GM19463 (cell line): ENCODE measurements around the gene NKAIN1.
"Not testable (repeated sequence)": the region's sequence is repeated elsewhere in the genome, so short reads cannot be mapped to it uniquely, and the experiment has no call there.

Source experiments
- ATAC-seq: cut with Tn5 transposase; IDR thresholded peaks from one replicate; pipeline ENCODE4 v1.9.1; 2021; ENCODE audit warnings: mild to moderate bottlenecking, moderate library complexity; ENCODE audit not compliant: unreplicated experiment

The NKAIN1 gene

DNA sequence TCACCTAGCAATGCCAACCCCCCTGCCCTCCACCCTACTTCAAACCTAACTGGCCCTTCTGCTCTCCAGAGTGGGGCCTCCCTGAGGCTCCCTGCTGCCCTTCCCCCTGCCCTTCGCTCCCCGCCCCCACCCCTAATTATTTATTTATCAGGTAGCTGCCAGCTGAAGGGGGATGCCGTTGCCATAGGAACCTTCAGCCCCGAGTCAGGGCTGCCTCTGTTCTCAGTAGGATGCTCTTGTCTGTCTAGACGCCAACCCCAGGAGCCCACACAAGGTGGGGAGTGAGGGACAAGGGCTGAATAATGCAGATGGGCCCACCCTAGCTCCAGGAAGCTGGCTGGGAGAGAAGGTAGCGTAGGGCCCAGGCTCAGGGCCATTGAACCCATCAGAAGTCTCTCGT, 41.1 kb downstream of the NKAIN1 start:
- ATAC-seq, result no peak

DNA sequence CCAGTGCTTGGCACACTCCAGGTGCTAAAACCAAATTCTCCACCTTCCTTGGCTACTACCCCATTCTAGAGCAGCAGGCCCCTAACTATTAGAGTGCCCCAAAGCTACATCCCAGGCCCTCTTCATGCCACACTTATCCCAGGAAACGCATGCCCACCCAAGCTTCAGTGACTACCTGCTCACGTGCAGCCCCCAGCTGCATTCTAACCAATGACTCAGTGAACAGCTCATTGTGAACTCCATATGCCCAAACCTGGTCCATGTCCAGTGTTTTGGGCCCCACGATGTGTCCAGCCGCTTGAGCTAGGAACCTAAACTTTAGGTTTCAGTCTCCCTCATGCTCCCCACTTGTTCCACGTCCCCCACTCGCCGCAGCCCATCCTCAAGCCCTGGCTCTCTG, 41.5 kb downstream of the NKAIN1 start:
- no peak for ATAC-seq

DNA sequence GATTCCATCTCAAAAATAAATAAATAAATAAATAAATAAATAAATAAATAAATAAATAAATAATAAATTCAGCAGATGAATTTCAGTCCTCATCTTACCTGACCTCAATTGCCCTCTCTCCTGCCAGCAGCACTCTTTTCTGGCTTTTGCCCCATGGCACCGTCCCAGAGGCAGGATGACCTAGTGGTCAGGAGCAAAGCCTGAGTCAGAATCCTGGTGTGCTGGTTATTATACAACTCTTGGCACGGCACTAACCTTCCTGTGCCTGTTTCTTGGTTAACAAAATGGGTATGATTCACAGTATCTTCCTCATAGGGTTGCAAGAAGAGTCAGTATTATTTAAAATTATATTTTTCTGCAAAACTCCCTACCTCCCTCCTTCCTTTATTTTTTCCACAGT, 43.0 kb downstream of the NKAIN1 start:
- ATAC-seq, result no peak

DNA sequence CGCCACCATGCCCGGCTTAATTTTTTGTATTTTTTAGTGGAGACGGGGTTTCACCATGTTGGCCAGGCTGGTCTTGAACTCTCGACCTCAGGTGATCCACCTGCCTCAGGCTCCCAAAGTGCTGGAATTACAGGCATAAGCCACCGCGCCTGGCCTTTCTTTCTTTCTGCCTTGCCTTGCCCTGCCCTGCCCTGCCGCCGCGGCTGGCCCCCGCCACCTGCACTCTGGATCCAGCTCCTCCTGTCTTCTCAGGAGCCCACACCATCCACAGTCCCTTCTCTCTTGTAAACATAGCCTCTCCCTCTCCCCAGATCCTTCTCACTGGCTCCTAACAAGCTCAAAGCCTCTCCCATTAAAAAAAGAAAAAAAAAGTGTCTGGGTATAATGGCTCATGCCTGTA, 44.4 kb downstream of the NKAIN1 start:
- ATAC-seq, result not testable (repeated sequence)

DNA sequence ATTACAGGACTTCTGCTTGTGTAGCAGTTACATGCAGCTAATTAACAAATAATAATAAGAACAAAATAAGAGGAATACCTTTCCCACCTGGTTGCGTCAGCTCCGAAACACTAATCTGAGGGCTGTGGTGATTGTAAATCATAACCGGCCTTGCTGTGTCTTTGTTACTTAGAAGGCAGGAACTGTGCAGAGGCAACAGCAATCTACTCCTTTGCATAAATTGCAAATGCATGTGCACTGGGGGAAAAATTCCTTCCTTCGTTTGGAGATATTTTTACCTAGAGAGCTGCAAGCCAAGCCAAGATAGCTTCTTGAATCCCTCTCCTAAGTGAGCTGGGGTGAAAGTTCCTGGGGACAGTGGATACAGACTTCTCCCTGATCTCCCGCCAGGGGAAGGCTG, 46.0 kb downstream of the NKAIN1 start:
- no peak for ATAC-seq

DNA sequence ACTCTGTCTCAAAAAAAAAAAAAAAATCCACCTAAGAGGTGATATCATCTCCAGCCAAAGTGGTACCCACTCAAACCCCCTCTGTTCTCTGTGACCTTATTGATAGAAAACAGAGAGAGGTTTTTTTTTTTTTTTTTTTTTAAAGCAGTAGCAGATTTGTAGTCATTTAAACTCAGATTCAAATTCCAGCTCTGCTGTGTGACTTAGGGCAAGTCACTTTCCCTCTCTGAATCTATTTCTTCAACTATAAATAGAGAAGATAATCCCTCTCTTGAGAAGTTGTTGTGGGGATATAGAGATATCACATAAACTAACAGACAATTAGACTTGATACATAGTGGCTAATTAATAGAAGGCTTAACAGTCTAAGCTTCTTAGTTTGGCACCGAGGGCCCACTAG, 48.4 kb downstream of the NKAIN1 start:
- no peak for ATAC-seq

DNA sequence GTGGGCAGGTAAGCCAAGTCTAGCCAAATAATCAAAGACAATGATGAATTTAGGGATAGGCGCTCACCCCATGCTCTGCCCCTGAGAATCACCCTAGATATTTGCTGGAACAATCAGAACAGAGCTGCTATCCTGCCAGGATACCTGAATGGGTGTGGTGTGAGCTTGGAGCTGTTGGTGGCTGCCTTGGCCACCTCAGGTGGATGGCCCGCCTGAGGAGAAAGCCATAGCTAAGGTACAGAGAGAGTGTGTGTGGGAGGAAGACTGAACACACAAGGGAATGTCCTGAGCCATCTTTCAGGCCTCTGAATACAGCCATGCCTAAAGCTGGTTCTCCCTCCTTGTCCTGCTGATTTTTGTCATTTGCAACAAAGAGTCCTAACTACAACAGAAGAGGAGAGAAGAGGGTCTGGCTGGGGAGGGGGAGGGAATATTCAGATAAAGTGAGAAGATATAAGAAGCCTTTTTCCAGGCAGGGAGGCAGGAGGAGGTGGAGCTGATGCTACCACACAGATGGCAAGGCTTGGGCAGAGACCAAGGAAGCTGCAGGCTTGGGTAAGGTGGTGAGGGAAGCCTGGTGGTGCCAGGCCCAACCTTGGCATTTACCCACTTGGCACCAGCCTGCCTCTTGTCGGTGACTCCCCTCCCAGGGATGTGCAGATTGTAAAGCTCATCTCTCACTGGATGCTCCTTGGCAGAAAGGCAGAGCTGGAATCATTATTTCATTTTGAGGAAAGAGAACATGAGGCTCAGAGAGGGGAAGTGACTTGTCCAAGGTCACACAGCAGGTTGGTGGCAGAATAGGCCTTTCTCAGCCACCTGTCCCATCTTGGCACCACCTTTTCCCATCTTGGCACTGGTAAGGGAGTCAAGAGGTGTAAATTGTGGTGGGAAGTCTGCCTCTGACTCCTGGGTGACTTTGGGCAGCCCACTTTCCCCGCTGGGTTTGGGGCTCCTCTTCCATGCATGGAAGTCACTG, 49.7 kb downstream of the NKAIN1 start:
- ATAC-seq, result no peak

DNA sequence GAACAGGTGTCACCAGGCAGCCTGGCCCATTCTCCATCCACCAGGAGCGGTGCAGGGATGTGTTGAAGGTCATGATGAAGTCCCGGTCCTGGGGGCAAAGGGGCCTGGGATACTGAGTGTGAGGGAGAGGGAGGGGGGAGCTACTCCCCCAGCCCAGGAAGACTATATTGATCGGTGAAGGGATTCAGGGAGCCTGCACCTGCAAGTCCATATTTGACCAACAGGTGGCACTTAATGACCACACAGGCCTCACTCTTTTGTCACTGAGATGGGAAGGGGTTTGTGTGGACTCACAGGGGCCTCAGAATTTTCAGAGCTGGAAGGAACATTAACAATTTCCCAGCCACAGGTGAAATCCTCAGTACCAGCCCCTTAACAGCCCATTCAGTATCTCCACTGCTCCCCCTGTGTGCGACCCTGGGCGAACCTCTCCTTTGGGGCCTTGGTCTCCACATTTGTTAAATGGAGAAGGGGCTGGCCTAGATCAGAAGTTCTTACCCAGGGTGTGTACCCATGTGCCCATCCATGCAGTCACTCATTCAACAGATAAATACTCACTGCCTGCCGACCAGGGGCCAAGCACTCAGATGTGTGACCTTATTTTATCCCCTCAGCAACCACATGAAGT, 55.6 kb downstream of the NKAIN1 start:
- no peak for ATAC-seq

DNA sequence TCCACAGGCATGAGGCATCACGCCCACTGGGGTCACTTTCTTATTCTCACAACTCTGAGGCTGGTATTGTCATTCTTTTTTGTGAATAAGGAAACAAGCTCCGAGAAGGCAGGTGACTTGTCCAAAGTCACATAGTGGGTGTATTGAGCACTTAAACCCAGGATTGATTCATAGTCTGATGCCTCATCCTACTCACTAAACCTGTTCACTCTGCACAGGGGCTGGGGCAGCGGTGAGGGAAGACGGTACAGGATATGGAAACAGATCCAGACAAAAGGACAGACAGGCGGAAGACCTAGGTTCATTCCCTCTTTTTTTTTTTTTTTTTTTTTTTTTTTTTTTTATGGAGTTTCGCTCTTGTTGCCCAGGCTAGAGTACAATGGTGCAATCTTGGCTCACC, 56.6 kb downstream of the NKAIN1 start:
- ATAC-seq, result no peak

DNA sequence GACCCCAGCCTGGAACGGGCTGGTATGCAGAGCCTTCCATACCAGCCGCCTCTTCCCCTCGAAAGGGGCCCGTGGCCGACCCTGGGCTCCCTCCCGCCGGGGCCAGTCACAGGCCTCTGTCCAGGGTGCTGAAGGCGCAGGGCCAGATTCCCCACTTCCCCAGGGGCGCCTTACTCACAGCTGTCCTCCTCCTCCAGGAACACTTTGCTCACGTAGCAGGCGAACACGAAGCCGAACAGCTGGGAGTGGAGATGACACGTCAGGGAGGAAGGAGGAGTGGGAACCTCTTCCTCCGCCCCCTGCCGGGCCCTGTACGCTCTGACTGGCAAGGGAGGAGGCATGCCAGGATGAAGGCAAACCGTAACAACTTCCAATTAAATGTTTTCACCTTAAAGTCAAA, 57.3 kb downstream of the NKAIN1 start:
- no peak for ATAC-seq

DNA sequence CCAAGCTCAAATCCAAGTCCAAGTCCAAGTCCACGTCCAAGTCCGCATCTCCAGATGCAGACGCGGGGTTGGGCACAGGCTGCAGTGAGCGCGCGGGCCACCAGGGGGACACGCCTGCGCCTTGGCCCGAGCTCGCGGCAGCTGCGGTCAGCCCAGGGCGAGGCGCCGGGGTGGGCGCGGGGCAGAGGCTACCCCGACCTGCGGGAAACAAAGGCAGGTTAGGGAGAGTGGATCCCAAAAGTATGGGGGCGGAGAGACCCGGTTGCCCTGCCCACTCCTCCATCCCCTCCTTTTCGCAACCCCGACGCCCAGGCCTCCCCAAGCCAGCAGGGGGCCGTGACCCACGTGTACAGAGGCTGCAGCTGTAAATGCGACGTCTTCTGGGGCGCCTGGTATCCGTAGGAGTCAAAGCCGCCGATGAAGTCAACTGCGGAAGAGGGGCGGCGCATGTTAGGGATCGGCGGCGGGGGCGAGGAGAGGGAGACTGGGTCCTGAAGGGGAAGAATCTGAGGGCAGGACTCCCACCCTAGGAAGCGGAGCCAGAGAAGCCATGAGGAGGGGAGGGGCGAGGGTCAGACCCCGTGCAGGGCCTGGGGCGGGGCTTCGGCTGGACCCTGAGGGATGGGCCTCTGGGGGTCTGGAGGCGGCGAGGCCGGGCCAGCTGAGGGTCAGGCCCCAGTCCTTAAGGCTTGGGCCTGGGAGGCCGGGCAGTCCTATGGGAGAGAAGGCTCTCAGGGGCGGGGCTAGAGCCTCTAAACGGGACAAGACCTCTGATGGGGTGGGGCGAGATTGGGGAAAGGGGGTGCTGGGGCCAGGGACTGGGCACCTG, 58.0 kb downstream of the NKAIN1 start:
- no peak for ATAC-seq

DNA sequence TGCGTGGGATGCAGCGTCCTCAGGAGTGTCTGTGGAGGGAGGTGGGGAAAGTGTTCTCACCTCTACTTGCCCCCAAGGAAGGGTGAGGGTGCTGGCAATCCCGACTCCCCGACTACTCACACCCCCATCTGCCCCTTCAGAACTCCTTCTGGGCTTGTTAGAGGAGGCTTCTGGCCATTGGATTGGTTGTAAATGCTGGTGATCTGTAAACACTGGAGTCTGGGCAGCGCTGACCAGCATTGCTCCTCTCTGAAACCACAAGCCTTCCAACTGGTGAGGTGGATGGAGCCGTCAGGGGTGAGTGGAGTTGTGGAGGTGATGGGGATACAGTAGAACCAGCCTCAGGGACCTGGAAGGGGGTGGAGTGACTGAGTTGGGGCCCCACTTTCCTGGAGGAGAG, 59.3 kb downstream of the NKAIN1 start:
- no peak for ATAC-seq

DNA sequence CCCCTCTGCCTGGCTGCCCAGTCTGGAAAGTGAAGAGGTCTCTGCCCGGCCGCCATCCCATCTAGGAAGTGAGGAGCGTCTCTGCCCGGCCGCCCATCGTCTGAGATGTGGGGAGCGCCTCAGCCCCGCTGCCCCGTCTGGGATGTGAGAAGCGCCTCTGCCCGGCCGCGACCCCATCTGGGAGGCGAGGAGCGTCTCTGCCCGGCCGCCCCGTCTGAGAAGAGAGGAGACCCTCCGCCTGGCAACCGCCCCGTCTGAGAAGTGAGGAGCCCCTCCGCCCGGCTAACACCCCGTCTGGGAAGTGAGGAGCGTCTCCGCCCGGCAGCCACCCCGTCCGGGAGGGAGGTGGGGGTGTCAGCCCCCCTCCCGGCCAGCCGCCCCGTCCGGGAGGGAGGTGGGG, 63.4 kb downstream of the NKAIN1 start:
- ATAC-seq, result not testable (repeated sequence)

DNA sequence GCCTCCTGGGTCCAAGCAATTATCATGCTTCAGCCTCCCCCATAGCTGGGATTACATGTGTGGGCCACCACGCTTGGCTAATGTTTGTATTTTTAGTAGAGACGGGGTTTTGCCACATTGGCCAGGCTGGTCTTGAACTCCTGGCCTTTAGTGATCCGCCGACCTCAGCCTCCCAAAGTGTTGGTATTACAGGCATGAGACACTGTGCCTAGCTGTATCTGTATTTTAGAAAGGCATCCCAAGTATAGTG, 69.3 kb downstream of the NKAIN1 start:
- no peak for ATAC-seq

DNA sequence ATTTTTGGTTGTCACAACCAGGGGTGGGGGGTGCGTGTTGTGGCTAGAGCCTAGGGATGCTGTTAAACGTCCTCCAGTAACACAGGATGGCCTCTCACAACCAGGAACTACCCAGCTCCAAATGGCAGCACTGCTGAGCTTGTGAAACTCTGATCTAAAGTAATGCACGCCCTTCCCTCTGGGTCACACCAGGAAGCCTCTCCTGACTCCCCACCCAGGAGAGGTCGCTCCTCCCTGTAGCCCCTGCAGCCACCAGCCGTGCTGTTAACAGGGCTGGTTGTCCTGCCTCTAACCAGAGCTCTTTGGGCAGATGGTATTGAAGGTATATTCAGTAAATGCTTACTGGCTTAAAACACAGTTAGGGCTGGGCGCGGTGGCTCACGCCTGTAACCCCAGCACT, 73.2 kb downstream of the NKAIN1 start:
- ATAC-seq, result no peak

DNA sequence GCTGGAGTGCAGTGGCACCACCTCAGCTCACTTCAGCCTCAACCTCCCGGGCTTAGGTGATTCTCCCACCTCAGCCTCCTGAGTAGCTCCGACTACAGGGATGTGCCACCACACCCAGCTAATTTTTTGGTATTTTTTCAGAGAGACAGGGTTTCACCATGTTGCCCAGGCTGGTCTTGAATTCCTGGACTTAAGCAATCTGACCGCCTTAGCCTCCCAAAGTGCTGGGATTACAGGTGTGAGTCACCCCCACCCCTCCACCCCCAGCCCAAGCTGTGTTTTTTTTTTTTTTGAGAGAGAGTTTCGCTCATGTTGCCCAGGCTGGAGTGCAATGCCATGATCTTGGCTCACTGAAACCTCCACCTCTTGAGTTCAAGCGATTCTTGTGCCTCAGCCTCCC, 75.4 kb downstream of the NKAIN1 start:
- no peak for ATAC-seq

DNA sequence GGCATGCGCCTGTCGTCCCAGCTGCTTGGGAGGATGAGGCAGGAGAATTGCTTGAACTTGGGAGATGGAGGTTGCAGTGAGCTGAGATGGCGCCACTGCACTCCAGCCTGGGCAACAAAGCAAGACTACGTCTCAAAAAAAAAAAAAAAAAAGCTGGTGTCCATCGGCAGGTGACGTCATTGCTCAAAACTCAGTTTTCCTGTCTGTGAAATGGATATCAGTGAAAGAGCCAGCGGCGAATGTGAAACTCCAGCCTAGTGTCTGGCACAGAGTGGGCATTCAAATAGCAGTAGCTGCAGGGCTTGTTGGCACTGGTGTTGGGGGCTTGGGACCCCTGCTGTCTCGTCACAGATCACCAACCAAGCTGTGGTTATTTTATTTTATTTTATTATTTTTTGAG, 75.8 kb downstream of the NKAIN1 start:
- ATAC-seq, result no peak

DNA sequence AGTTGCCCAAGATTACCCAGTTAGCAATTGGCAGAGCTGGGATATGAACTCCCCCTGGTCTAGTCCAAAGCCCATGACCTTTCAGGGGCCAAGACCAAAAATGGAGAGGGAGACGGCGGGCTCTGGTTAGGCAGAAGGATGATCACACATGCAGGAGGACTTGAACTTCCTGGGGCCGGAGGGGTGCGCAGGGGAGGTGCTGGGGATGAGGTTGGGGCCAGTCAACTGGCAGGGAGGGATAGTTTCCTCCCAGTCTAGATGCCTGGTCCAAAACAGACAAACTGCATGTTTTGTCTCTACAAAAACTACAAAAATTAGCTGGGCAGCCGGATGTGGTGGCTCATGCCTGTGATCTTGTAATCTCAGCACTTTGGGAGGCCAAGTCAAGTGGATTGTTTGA, 78.1 kb downstream of the NKAIN1 start:
- ATAC-seq, result no peak

DNA sequence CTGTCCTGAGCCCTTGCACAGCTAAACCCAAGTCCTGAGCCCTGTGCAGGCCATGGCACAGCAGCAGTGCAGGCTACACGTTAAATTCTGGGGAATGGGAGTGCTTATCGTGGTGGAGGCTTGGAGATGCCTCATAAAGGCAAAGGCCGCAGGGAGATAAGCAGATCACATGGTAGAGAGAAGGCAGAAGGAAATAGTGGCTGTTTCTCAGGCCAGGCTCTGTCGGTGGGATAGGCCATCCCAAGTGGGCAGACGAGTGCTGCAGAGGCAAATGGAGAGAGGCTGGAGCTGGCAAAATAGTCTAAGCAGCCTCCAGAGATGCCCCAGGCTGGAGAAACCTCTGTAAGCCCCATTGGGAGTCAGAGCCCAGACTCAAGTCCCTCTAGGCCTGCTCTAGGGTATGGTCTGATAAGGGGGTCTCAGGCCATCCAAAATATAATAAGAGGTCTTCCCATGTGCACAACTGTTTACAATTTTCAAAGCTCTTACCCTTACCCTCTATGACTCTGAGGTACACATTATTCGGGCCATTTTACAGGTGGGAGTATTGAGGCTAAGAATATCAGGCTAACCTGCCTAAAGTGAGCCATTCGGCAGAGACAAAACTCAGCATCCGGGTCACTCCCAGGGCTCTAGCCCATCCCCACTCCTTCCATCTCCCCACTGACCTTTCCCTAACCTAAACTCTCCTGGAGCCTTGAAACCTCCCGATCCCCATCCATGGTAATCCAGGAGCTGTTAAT, 79.6 kb downstream of the NKAIN1 start:
- no peak for ATAC-seq

DNA sequence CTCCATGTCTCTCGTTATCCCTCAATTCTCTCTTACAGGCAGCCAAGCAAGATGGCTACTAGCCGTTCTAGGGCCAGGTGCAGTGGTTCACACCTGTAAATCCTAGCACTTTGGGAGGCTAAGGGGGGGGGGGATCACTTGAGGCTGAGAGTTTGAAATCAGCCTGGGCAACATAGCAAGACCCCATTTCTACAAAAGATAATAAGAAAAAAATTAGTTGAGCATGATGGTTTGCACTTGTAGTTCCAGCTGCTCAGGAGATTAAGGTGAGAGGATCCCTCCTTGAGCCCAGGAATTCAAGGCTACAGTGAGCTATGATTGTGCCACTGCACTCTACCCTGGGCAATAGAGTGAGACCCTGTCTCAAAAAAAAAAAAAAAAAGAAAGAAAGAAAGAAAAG, 80.4 kb downstream of the NKAIN1 start:
- ATAC-seq, result no peak

DNA sequence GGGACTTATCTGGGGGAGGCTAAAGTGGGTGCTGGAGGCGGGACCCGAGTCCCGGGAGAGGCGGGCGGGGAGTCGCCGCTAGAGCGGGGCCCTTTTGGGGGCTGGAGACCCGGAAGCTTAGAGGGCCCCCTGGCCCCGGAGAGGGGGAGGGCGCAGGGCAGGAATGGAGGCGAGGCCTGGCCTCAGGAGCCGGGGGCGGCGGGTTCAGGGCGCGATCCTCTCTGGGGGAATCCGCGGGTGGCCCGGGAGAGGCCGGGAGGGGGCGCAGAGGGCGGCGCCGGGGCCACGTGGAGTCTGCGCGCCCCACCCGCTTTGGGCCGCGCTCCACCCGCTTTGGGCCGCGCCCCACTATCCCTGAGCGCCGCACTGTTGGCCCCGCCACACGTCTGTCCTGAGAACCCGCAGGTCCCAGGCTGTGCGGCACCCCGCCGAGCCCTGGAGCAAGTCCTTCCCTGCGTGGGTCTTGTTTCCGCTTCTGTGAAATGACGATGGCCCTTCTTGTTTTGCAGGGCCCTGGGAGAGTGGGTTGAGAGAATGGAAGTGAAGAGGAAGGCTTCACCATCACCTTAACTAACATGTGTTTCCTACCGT, 84.4 kb downstream of the NKAIN1 start:
- peak; percentile 72 for ATAC-seq
